Measurements from ENCODE around the gene ZBTB5. TPM values are rescaled to one million over a fixed set of nuclear protein-coding genes. Genes with fewer than 3 reads are reported as not detected.
A peak's percentile ranks its signal among the peaks of the same experiment; 100 is the strongest.

ZBTB5 gene
- total and polyA plus RNA-seq, 2 of the 13 experiments (the other 11 are each of a cell fraction or from before 2014, with no cell fraction given) = 12.5 to 20.5 TPM

DNA sequence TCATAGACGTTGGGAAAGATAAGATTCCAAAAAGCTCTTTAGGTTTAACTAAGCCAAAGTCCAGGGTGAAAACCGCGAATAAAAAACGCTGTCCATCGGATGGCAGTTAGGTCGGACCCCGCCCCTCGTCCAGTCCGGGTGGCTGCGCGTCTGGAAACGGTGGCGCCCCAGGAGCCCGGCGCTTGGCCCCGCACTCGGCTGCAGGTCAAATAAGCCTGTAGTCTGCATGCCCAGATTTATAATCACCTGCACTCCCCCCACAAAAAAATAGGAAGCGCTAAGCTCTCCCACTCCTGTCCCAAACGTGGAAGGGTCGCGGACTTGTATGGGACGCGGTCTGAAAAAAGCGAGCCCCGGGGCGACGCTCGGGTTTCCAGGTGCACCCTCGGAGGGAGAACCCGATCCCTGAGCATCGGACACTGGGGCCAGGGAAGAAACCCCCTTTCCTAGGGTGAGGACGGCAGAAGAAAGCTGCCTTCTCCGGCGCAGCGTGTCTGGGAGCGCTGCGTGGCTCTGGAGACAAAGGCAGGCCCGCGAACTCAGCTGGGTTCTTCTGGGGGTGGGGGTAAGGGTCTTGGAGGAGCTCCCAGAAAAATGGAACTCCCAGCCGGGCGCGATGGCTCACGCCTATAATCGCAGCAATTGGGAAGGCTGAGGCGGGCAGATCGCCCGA is 923 bp upstream of the ZBTB5 start (continued):
- TF ChIP-seq SMC3 (IDR thresholded peaks at IDR 0.05; ENCODE audit: low read length) (no peak), HMG20B (CRISPR knock-in tag; conservative IDR thresholded peaks at IDR 0.05) (no peak), ZNF792 (CRISPR knock-in tag; IDR thresholded peaks at IDR 0.05) (no peak; the same call in 1 of the 2 replicates), ZNF570 (CRISPR knock-in tag; IDR thresholded peaks at IDR 0.05; ENCODE audit: borderline replicate concordance) (no peak), ZNF556 (CRISPR knock-in tag; IDR thresholded peaks at IDR 0.05; ENCODE audit: borderline replicate concordance) (no peak), ZNF329 (CRISPR knock-in tag; IDR thresholded peaks at IDR 0.05; ENCODE audit: low read depth) (no peak), HMGA1 (CRISPR knock-in tag; conservative IDR thresholded peaks at IDR 0.05) (no peak), FOXO1 (CRISPR knock-in tag; IDR thresholded peaks at IDR 0.05) (peak; percentile 9; the same call in 1 of the 2 replicates), IRF2 (CRISPR knock-in tag; IDR thresholded peaks at IDR 0.05) (no peak), TBP (CRISPR knock-in tag; IDR thresholded peaks at IDR 0.05) (no peak), POLR2A (IDR thresholded peaks at IDR 0.05; ENCODE audit: insufficient read depth in 1 of 2, low read depth in 2 of 2, low read length in 2 of 2) (peak; percentile 32 to 42), DMAP1 (CRISPR knock-in tag; IDR thresholded peaks at IDR 0.05) (peak; percentile 49; the same call in 1 of the 2 replicates), CBX5 (CRISPR knock-in tag; IDR thresholded peaks at IDR 0.05; ENCODE audit: borderline replicate concordance) (no peak), ZNF616 (CRISPR knock-in tag; IDR thresholded peaks at IDR 0.05; ENCODE audit: low read depth) (0 out of 2 replicates have a peak, but pooled peaks have one; percentile 28), RFXANK (CRISPR knock-in tag; IDR thresholded peaks at IDR 0.05) (no peak), KDM4B (CRISPR knock-in tag; IDR thresholded peaks at IDR 0.05) (0 out of 2 replicates have a peak, but pooled peaks have one; percentile 40), GZF1 (CRISPR knock-in tag; IDR thresholded peaks at IDR 0.05) (no peak)
- TF ChIP-seq, protein P1, sequence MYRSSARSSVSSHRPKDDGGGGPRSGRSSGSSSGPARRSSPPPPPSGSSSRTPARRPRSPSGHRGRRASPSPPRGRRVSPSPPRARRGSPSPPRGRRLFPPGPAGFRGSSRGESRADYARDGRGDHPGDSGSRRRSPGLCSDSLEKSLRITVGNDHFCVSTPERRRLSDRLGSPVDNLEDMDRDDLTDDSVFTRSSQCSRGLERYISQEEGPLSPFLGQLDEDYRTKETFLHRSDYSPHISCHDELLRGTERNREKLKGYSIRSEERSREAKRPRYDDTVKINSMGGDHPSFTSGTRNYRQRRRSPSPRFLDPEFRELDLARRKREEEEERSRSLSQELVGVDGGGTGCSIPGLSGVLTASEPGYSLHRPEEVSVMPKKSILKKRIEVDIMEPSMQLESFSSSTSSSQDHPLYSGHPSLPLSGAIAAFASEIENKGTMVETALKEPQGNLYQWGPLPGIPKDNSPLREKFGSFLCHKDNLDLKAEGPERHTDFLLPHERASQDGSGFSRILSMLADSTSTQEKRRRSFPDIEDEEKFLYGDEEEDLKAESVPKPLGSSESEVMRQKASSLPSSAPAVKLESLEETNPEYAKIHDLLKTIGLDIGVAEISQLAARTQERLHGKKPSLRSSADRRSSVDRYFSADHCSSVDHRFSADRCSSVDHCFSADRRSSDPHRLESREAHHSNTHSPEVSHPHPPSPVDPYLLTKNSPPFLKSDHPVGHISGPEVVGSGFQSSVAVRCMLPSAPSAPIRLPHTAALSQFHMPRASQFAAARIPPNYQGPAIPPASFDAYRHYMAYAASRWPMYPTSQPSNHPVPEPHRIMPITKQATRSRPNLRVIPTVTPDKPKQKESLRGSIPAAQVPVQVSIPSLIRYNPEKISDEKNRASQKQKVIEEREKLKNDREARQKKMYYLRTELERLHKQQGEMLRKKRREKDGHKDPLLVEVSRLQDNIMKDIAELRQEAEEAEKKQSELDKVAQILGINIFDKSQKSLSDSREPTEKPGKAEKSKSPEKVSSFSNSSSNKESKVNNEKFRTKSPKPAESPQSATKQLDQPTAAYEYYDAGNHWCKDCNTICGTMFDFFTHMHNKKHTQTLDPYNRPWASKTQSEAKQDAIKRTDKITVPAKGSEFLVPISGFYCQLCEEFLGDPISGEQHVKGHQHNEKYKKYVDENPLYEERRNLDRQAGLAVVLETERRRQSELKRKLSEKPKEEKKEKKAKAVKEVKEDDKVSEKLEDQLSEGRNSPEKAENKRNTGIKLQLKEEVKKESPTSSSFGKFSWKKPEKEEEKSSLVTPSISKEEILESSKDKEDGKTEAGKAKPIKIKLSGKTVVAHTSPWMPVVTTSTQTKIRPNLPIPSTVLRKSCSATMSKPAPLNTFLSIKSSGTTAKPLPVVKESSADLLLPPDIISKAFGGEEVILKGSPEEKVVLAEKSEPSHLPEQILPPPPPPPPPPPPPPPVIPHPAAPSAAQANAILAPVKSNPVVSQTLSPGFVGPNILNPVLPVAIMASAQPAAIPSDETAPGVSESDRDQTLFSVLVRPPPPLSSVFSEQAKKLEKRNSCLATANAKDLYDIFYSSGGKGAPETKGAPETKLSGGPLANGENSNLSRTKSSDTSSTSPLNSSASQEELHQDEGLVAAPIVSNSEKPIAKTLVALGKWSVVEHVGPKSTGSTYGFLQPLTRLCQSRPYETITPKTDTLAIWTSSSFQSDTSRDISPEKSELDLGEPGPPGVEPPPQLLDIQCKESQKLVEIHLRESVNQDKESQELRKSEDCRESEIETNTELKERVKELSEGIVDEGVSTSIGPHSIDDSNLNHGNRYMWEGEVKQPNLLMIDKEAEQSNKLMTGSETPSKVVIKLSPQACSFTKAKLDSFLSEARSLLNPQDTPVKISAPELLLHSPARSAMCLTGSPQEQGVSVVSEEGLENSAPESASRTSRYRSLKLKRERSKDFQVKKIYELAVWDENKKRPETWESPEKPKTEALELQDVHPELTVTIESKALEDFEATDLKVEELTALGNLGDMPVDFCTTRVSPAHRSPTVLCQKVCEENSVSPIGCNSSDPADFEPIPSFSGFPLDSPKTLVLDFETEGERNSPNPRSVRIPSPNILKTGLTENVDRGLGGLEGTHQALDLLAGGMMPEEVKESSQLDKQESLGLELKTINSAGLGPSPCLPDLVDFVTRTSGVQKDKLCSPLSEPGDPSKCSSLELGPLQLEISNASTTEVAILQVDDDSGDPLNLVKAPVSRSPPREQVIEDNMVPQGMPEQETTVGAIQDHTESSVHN (CRISPR knock-in tag; IDR thresholded peaks at IDR 0.05) = no peak
- TF ChIP-seq, protein P2, sequence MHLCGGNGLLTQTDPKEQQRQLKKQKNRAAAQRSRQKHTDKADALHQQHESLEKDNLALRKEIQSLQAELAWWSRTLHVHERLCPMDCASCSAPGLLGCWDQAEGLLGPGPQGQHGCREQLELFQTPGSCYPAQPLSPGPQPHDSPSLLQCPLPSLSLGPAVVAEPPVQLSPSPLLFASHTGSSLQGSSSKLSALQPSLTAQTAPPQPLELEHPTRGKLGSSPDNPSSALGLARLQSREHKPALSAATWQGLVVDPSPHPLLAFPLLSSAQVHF (CRISPR knock-in tag; IDR thresholded peaks at IDR 0.05) = no peak
- TF ChIP-seq, protein P3, sequence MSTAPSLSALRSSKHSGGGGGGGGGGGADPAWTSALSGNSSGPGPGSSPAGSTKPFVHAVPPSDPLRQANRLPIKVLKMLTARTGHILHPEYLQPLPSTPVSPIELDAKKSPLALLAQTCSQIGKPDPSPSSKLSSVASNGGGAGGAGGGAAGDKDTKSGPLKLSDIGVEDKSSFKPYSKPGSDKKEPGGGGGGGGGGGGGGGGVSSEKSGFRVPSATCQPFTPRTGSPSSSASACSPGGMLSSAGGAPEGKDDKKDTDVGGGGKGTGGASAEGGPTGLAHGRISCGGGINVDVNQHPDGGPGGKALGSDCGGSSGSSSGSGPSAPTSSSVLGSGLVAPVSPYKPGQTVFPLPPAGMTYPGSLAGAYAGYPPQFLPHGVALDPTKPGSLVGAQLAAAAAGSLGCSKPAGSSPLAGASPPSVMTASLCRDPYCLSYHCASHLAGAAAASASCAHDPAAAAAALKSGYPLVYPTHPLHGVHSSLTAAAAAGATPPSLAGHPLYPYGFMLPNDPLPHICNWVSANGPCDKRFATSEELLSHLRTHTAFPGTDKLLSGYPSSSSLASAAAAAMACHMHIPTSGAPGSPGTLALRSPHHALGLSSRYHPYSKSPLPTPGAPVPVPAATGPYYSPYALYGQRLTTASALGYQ (CRISPR knock-in tag; IDR thresholded peaks at IDR 0.05) = no peak

Data from HepG2 (cell line).